ENCODE data around the gene RAB35. TPM values are rescaled to one million over a fixed set of nuclear protein-coding genes. Genes with fewer than 3 reads are reported as not detected.

RAB35 gene
- total RNA-seq, 6 donors from 2014 or later: 14.2 to 63.1 (median 23.2) TPM

DNA sequence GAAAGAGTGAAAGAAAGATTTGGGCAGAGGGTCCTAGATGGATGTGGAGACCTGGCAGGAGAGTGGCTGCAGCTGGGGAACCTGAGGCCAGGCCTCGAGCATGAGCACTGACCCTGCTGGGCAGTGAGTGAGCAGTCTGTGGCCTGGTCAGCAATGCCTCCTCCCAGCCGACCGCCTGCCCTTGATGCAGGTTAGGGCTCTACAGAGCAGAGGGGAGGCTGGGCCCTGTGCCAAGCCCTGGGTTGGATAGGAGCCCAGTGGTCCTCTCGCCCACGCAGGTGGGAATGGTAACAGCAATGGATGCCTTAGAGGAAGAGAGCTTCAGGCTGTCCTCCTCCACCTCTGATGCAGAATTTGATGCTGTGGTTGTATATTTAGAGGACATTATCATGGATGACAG, 59.8 kb downstream of the RAB35 start:
- Histone ChIP-seq H3K4me1 (peaks cover 0 to 8% (median 0%) of the 10 kb centered on the region in 4 donors), H3K9me3 (no peaks in the 10 kb centered on the region), H3K36me3 (no peaks in the 10 kb centered on the region), H3K4me3 (no peak overlapping the region), H3K27me3 (no peaks in the 10 kb centered on the region), H3K27ac (no peak overlapping the region)
- ATAC-seq (ENCODE audit: low FRiP score in 2 of 2) (peak in 1 of 2 donors; percentile 53), DNase-seq (no peak)
- WGBS, 2 donors: 68 to 78% methylated on average over 4 to 5 of the region's 5 CpGs
- TF ChIP-seq, protein P1, sequence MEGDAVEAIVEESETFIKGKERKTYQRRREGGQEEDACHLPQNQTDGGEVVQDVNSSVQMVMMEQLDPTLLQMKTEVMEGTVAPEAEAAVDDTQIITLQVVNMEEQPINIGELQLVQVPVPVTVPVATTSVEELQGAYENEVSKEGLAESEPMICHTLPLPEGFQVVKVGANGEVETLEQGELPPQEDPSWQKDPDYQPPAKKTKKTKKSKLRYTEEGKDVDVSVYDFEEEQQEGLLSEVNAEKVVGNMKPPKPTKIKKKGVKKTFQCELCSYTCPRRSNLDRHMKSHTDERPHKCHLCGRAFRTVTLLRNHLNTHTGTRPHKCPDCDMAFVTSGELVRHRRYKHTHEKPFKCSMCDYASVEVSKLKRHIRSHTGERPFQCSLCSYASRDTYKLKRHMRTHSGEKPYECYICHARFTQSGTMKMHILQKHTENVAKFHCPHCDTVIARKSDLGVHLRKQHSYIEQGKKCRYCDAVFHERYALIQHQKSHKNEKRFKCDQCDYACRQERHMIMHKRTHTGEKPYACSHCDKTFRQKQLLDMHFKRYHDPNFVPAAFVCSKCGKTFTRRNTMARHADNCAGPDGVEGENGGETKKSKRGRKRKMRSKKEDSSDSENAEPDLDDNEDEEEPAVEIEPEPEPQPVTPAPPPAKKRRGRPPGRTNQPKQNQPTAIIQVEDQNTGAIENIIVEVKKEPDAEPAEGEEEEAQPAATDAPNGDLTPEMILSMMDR (IDR thresholded peaks at IDR 0.05): no peak
- TF ChIP-seq POLR2AphosphoS5 (IDR thresholded peaks at IDR 0.05) (no peak), EP300 (IDR thresholded peaks at IDR 0.05) (no peak), POLR2A (IDR thresholded peaks at IDR 0.05) (no peak)

DNA sequence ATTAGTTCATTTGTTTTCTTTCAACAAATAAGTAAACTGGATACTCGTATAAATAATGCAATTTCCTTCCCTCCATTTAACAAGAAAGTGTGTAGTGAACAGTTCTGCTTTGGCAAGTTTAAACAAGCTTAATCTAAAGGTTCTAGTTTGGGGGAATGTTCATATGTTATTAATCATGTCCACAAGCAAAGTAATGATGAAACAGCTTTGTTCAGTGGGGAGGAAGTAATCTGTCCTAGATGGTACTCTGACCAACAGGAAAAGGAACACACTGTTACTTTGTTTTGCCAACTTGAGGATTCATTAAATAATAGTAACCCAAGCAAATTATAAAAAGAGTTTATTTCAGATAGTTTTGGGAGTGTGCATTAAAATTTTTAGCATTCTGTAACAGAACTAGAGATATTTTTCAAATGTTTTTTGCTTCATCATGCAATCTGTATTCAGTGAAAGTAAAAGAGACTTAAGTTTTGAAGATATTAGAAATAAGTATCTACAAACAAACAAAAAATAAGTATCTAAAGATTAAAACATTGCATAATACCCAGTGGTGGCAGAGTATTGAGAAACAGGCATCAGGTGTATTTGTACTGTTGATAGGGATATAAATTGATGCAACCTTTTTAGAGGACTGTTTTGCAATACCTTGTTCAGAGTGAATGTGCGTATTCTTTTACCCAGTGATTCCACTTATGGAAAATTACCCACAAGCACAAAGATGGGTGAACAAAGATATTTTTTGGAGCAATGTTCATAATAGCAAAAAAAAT, 61.1 kb downstream of the RAB35 start:
- TF ChIP-seq, protein P1 (IDR thresholded peaks at IDR 0.05): no peak
- no peak for TF ChIP-seq POLR2AphosphoS5 (IDR thresholded peaks at IDR 0.05)
- TF ChIP-seq EP300 (IDR thresholded peaks at IDR 0.05): peak in 1 of 4 donors; percentile 83
- peak in 1 of 2 donors; percentile 26 for ATAC-seq (ENCODE audit: low FRiP score in 2 of 2)

DNA sequence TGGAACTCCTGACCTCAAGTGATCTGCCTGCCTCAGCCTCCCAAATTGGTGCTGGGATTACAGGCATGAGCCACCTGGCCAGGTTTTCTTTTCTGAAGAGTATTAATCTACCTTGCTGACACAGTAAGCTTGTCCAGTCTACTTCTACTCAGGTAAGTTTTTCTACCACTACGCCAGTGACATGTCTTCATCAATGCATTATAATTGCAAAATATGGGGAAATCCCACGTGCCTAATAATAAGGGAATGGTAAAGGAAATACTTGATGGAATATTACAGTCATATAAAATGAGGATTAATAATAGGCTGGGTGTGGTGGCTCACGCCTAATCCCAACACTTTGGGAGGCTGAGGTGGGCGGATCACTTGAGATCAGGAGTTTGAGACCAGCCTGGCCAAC, 62.3 kb downstream of the RAB35 start:
- ATAC-seq (ENCODE audit: low FRiP score in 2 of 2) (no peak), DNase-seq (no peak)
- Histone ChIP-seq H3K27ac (no peak overlapping the region), H3K4me3 (no peak overlapping the region), H3K9me3 (no peaks in the 10 kb centered on the region), H3K36me3 (no peaks in the 10 kb centered on the region), H3K27me3 (no peaks in the 10 kb centered on the region), H3K4me1 (peaks cover 0 to 8% (median 0%) of the 10 kb centered on the region in 4 donors)
- TF ChIP-seq, protein P1 (IDR thresholded peaks at IDR 0.05): no peak
- TF ChIP-seq POLR2AphosphoS5 (IDR thresholded peaks at IDR 0.05): no peak
- no peak for TF ChIP-seq EP300 (IDR thresholded peaks at IDR 0.05)
- TF ChIP-seq POLR2A (IDR thresholded peaks at IDR 0.05): no peak
- 91 to 92% methylated on average over 4 of the region's 4 CpGs for WGBS, 2 donors

More for the DNA sequence above, 61.1 kb downstream of the RAB35 start:
- H3K4me1 ChIP-seq: peaks cover 0 to 8% (median 0%) of the 10 kb centered on the region in 4 donors
- no peaks in the 10 kb centered on the region for H3K9me3 ChIP-seq
- 50 to 55% methylated on average over 2 of the region's 2 CpGs for WGBS, 2 donors
- peak overlapping the region in 1 of 4 donors; percentile 9 for H3K27ac ChIP-seq
- no peak for DNase-seq
- H3K27me3 ChIP-seq: no peaks in the 10 kb centered on the region
- no peaks in the 10 kb centered on the region for H3K36me3 ChIP-seq
- H3K4me3 ChIP-seq: no peak overlapping the region

DNA sequence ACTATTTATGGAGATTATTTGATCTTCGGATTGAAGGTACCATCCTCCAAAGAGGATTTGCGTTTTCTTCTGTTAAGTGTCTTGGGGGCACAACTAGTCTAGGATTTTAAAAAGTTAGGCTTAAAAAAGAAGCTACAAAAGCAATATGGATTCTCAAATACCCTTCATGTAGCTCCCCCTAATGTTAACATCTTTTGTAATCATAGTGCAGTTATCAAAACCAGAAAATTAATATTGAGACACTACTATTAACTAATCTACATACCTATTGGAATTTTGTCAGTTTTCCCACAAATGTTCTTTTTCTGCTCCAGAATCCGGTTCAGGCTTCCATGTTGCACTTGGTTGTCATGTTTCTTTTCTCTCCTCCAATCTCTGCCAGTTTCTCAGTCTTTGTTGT, 65.0 kb downstream of the RAB35 start:
- ATAC-seq (ENCODE audit: low FRiP score in 2 of 2) (no peak), DNase-seq (no peak)
- WGBS, 2 donors: 95 to 97% methylated on average over 3 of the region's 3 CpGs
- no peaks in the 10 kb centered on the region for H3K36me3 ChIP-seq
- TF ChIP-seq POLR2AphosphoS5 (IDR thresholded peaks at IDR 0.05): no peak
- TF ChIP-seq, protein P1 (IDR thresholded peaks at IDR 0.05): no peak
- TF ChIP-seq POLR2A (IDR thresholded peaks at IDR 0.05): no peak
- no peak for TF ChIP-seq EP300 (IDR thresholded peaks at IDR 0.05)
- no peak overlapping the region for H3K27ac ChIP-seq
- no peak overlapping the region for H3K4me3 ChIP-seq
- H3K9me3 ChIP-seq: no peaks in the 10 kb centered on the region
- no peaks in the 10 kb centered on the region for H3K27me3 ChIP-seq
- peaks cover 0 to 8% (median 0%) of the 10 kb centered on the region in 4 donors for H3K4me1 ChIP-seq

DNA sequence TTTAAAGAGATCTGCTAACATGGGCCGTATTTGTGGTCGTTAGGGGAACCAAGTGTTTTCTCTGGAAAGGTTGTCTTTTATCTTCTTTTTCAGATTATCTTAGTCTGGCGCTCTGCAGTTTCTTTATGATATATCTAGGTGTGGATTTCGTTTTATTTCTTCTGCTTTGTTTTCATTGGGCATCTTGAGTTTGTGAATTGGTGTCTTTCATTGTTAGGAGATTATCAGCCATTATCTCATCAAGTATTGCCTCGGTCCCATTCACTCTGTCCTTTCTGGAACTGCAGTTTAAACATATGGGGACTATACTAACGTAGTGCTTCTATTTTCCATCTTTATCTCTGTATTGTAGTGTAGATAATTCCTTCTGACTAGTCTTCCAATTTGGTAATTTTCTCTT, 67.1 kb downstream of the RAB35 start:
- no peak for ATAC-seq (ENCODE audit: low FRiP score in 2 of 2)
- Histone ChIP-seq H3K27ac (no peak overlapping the region), H3K4me3 (no peak overlapping the region), H3K4me1 (no peaks in the 10 kb centered on the region), H3K36me3 (no peaks in the 10 kb centered on the region), H3K9me3 (no peaks in the 10 kb centered on the region), H3K27me3 (no peaks in the 10 kb centered on the region)
- no peak for TF ChIP-seq EP300 (IDR thresholded peaks at IDR 0.05)
- no peak for TF ChIP-seq POLR2AphosphoS5 (IDR thresholded peaks at IDR 0.05)
- TF ChIP-seq, protein P1 (IDR thresholded peaks at IDR 0.05): no peak
- TF ChIP-seq POLR2A (IDR thresholded peaks at IDR 0.05): no peak
- WGBS, 2 donors: 85% methylated on average over 6 of the region's 6 CpGs
- no peak for DNase-seq
